HG03097 (cell line): ENCODE data around the gene TRNP1.

Experiments
- ATAC-seq: cut with Tn5 transposase; IDR thresholded peaks from one replicate; pipeline ENCODE4 v1.9.1; 2021; ENCODE audit not compliant: unreplicated experiment, low FRiP score

Gene TRNP1

GRCh38 chr1:27021354-27022031 is 28.0 kb downstream of the TRNP1 start:
- no peak for ATAC-seq

GRCh38 chr1:27025718-27026117 is 32.2 kb downstream of the TRNP1 start:
- ATAC-seq, result no peak

- no peak for ATAC-seq
These were observed 33.4 kb downstream of the TRNP1 start for GRCh38 chr1:27026621-27027574.

GRCh38 chr1:27027575-27028250 is 34.2 kb downstream of the TRNP1 start:
- no peak for ATAC-seq

DNA sequence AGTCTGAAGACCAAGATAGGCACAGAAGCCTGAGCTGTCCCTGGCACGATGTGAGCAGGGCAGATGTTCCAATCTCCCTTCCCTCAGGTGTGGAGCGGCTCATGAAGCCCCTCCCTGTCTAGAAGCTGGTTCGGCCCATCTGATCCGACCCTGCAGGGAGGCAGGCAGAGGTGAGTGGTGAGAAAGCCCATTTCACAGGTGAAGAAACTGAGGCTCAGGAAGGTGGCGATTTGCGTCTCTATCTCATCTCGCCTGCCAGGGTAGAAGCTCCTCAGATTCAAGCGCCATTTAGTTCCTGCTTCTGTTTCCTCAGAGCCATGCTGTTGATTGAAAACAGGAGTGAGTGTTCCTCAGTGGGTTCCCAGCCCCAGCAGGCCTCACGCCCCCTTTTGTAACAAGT is 36.0 kb downstream of the TRNP1 start:
- ATAC-seq, result no peak

GRCh38 chr1:27031235-27032118 is 38.0 kb downstream of the TRNP1 start:
- no peak for ATAC-seq

- no peak for ATAC-seq
These were observed 38.6 kb downstream of the TRNP1 start for GRCh38 chr1:27032119-27032461.

DNA sequence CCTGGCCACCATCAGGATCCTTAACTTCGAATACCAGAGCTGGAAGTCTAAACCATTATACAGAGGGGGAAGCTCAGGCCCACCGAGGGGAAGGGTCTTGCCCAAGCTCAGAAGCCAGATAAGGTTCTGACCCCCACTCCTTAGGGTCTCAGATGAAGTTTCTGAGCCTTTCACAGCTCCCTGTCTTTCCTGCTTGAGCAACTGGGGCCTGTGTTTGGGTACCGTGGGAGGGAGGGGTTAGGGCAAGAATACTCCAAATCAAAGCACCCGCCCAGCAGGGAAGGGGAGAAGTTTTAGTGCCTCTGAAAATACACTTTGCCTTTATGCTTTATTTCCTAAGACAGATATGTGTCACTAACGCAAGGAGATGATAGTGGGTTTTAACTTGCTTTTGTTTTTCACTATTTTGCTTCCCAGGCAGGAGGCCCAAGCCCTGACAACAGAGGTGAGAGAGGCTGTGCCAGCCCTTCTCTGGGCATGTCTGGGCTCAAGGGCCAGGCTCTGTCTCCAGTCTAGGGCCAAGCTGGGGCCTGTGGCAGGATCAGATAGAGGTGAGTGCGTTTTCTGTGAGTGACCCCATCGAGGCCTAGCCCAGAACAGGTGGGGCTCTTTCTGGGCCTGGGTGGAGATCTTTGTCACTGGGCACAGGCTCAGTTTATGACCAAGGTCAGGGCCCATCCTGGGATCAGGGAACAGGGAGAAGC is 39.7 kb downstream of the TRNP1 start:
- no peak for ATAC-seq

DNA sequence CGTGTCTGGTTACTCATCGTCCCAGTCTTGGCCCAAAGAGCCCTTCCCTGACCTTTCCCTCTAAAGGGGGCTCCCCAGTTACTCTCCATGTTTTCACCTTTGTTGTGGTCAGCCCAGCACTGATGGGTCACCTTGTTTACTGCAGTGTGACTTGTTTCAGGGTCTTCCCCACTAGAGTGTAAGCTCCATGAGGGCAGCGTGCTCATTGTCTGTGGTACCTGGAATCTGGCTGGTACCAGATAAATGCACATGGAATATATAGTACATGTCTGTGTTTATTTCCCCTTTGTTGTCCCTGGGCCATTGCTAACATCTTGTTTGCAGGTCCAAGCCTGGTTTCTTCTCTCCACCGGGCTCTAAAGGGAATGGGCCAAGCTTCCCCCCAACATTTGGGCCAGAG is 41.9 kb downstream of the TRNP1 start:
- ATAC-seq, result no peak

- ATAC-seq, result no peak
These were observed 43.2 kb downstream of the TRNP1 start for GRCh38 chr1:27036718-27037117.

DNA sequence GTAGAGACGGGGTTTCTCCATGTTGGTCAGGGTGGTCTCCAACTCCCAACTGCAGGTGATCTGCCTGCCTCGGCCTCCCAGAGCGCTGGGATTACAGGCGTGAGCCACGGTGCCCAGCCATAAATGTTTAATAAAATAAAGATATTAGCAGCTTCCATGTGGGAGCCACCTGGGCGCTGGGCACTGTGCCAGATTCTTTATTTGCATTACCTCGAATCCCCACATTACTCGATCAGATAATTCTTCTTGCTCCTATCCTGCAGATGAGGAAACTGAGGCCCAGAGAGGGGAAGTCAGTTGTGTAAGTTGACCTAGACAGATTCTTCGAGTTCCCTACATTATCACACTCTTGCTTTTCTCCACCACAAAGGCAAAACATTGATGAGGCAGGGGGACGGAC is 44.0 kb downstream of the TRNP1 start:
- no peak for ATAC-seq

DNA sequence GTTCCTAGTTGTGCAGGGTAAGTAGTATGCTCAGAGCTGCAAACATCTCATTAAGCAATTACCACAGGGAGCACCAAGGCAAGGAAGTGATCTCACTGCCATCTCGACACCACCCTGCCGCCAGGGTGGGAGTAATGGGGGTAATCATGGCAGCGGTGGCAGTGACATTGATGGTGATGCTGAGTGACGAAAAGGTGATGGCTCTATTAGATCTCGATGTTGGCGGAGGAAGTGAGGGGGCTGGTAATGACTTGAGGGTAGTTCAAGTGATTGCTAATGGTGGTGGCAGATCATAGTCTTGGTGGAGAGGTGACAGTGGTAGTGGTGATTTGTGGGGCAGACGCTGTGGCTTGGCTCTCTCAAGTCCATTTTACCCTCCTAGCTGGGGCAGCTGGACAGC is 44.5 kb downstream of the TRNP1 start:
- ATAC-seq, result no peak

DNA sequence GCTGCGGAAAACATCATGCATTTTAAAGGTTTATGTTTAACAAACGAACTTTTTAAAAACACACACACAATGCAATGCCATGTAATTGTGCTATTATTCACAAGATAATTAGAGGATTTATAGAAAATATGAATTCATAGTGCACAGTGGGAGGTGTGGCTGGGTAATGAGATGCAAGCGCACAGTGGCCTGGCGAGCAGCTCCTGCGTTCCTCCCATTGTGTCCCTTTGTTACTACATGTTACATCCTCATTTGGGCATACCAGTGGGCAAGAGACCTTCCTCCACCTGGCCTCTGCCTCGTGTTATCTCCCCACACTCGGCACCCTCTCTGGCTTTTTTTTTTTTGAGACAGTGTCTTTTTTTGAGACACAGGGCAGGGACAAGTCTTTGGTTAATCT is 49.2 kb downstream of the TRNP1 start:
- no peak for ATAC-seq

GRCh38 chr1:27044613-27045151 is 51.2 kb downstream of the TRNP1 start:
- ATAC-seq, result no peak

DNA sequence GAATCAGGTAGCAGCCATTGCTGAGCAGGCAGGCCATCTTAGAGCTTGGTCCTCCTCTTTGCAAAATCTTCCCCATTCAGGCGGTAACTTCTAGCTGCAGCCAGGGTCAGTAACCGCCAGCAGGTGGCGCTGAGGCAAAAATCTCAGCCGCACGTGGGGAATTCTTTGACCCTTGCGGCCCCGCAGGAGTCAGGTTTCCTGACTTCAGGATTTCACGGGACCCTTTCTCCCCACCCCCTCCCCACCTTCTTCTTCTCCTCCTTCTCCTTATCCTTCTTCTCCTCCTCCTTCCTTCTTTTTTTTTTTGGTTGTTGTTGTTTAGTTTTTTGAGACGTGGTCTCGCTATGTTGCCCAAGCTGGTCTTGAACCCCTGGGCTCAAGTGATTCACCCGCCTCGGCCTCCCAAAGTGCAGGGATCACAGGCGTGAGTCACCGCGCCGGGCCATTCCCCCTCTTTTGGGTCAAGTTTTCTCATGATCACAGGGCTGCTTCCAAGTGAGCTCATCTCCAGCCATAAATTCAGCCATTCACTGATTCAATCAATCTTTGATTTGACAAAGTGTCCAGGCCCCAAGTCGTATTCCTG is 52.6 kb downstream of the TRNP1 start:
- ATAC-seq, result no peak

- no peak for ATAC-seq
These were observed 54.4 kb downstream of the TRNP1 start for GRCh38 chr1:27047914-27048313.

GRCh38 chr1:27049100-27049499 is 55.6 kb downstream of the TRNP1 start:
- no peak for ATAC-seq

DNA sequence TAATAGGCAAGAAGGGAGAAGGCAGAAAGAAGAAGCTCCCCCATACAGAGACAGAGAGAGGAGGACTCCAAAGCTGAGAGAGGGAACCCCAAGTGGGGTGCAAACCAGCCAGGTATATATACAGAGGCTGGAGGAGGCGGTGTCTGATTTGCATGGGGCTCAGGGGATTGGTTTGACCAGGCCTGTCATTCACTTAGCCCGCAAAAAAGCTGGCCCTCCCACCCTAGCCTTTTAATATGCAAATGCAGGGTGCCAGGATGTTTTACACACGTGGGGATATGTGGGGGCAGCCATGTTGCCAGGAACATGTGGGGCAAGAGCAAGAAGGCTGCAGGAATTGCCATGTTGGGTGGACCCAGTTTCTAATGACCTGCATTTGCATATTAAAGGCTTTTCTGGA is 56.1 kb downstream of the TRNP1 start:
- ATAC-seq, result no peak
